Measurements from ENCODE around the gene MPDU1.

Gene MPDU1

GRCh38 chr17:7569571-7569970, 14.1 kb upstream of the MPDU1 start:
- Histone ChIP-seq H3K4me1 (ENCODE audit: control extremely low read depth in 1 of 4, control insufficient read depth in 4 of 4, insufficient read depth in 4 of 4, low read length in 3 of 4) (peaks cover 10 to 20% (median 14%) of the 10 kb centered on the region in 4 experiments), H3K4me3 (ENCODE audit: control insufficient read depth in 1 of 7, extremely low read depth in 1 of 7, insufficient read depth in 4 of 7, low read depth in 2 of 7, low read length in 6 of 7) (no peak overlapping the region), H3K36me3 (ENCODE audit: control insufficient read depth in 4 of 4, insufficient read depth in 4 of 4, low read length in 3 of 4) (peaks cover 8 to 62% (median 42%) of the 10 kb centered on the region in 4 experiments), H3K27ac (ENCODE audit: insufficient read depth in 1 of 2, low read depth in 1 of 2, low read length in 2 of 2, poor library complexity in 1 of 2, severe bottlenecking in 2 of 2) (no peak overlapping the region), H3K9me3 (ENCODE audit: control extremely low read depth in 1 of 5, control insufficient read depth in 4 of 5, insufficient read depth in 2 of 5, low read depth in 1 of 5, low read length in 4 of 5) (no peaks in the 10 kb centered on the region), H3K27me3 (replicated peaks in 2 of 5; ENCODE audit: control insufficient read depth in 4 of 5, insufficient read depth in 5 of 5, low read length in 4 of 5) (no peaks in the 10 kb centered on the region)
- WGBS (ENCODE audit: insufficient coverage): 86% methylated on average over 2 of the region's 5 CpGs
- POLR2A ChIA-PET: interaction anchor here (0.6 kb wide), 1 partner anchor 208 kb away, joined by 5 read pairs; no protein-coding TSS in a partner anchor
- no peak for DNase-seq
- CTCF ChIA-PET: interaction anchor here (0.6 to 3.5 kb wide), 8 partner anchors 9 to 214 kb away, joined by 3 to 25 read pairs (median 4); partner anchors contain the start of genes SENP3, SOX15 and TNFSF13

GRCh38 chr17:7570351-7570750, 13.3 kb upstream of the MPDU1 start:
- Histone ChIP-seq H3K27me3 (replicated peaks in 2 of 5; ENCODE audit: control insufficient read depth in 4 of 5, insufficient read depth in 5 of 5, low read length in 4 of 5) (no peaks in the 10 kb centered on the region), H3K9me3 (ENCODE audit: control extremely low read depth in 1 of 5, control insufficient read depth in 4 of 5, insufficient read depth in 2 of 5, low read depth in 1 of 5, low read length in 4 of 5) (no peaks in the 10 kb centered on the region), H3K27ac (ENCODE audit: insufficient read depth in 1 of 2, low read depth in 1 of 2, low read length in 2 of 2, poor library complexity in 1 of 2, severe bottlenecking in 2 of 2) (no peak overlapping the region), H3K36me3 (ENCODE audit: control insufficient read depth in 4 of 4, insufficient read depth in 4 of 4, low read length in 3 of 4) (peaks cover 13 to 62% (median 43%) of the 10 kb centered on the region in 4 experiments), H3K4me1 (ENCODE audit: control extremely low read depth in 1 of 4, control insufficient read depth in 4 of 4, insufficient read depth in 4 of 4, low read length in 3 of 4) (peaks cover 16 to 28% (median 22%) of the 10 kb centered on the region in 4 experiments), H3K4me3 (ENCODE audit: control insufficient read depth in 1 of 7, extremely low read depth in 1 of 7, insufficient read depth in 4 of 7, low read depth in 2 of 7, low read length in 6 of 7) (no peak overlapping the region)
- no peak for DNase-seq
- WGBS (ENCODE audit: insufficient coverage): 97% methylated on average over 6 of the region's 10 CpGs
- POLR2A ChIA-PET: no interaction called here
- CTCF ChIA-PET: interaction anchor here (1.1 to 3.5 kb wide), 6 partner anchors 9 to 215 kb away, joined by 3 to 25 read pairs (median 4); partner anchors contain the start of genes SENP3, SOX15 and TNFSF13

DNA sequence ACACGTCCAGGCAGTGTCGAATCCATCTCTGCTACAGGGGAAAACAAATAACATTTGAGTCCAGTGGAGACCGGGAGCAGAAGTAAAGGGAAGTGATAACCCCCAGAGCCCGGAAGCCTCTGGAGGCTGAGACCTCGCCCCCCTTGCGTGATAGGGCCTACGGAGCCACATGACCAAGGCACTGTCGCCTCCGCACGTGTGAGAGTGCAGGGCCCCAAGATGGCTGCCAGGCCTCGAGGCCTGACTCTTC, 11.4 kb upstream of the MPDU1 start:
- Histone ChIP-seq H3K36me3 (ENCODE audit: control insufficient read depth in 4 of 4, insufficient read depth in 4 of 4, low read length in 3 of 4) (peaks cover 18 to 70% (median 50%) of the 10 kb centered on the region in 4 experiments), H3K9me3 (ENCODE audit: control extremely low read depth in 1 of 5, control insufficient read depth in 4 of 5, insufficient read depth in 2 of 5, low read depth in 1 of 5, low read length in 4 of 5) (no peaks in the 10 kb centered on the region), H3K27me3 (replicated peaks in 2 of 5; ENCODE audit: control insufficient read depth in 4 of 5, insufficient read depth in 5 of 5, low read length in 4 of 5) (no peaks in the 10 kb centered on the region), H3K4me1 (ENCODE audit: control extremely low read depth in 1 of 4, control insufficient read depth in 4 of 4, insufficient read depth in 4 of 4, low read length in 3 of 4) (peaks cover 17 to 47% (median 29%) of the 10 kb centered on the region in 4 experiments), H3K27ac (ENCODE audit: insufficient read depth in 1 of 2, low read depth in 1 of 2, low read length in 2 of 2, poor library complexity in 1 of 2, severe bottlenecking in 2 of 2) (peak overlapping the region; percentile 74 to 92), H3K4me3 (ENCODE audit: control insufficient read depth in 1 of 7, extremely low read depth in 1 of 7, insufficient read depth in 4 of 7, low read depth in 2 of 7, low read length in 6 of 7) (peak overlapping the region in 6 of 7 experiments; percentile 70 to 96 (median 86))
- no peak for DNase-seq
- ChIA-PET POLR2A (interaction anchor here (0.6 to 4.6 kb wide), 5 partner anchors 10 to 459 kb away, joined by 3 to 40 read pairs (median 4); partner anchors contain the start of gene MPDU1), CTCF (interaction anchor here (0.6 to 3.5 kb wide), 3 partner anchors 11 to 20 kb away, joined by 3 to 25 read pairs (median 3); partner anchors contain the start of gene SENP3)
- 0% methylated on average over 10 of the region's 11 CpGs for WGBS (ENCODE audit: insufficient coverage)

DNA sequence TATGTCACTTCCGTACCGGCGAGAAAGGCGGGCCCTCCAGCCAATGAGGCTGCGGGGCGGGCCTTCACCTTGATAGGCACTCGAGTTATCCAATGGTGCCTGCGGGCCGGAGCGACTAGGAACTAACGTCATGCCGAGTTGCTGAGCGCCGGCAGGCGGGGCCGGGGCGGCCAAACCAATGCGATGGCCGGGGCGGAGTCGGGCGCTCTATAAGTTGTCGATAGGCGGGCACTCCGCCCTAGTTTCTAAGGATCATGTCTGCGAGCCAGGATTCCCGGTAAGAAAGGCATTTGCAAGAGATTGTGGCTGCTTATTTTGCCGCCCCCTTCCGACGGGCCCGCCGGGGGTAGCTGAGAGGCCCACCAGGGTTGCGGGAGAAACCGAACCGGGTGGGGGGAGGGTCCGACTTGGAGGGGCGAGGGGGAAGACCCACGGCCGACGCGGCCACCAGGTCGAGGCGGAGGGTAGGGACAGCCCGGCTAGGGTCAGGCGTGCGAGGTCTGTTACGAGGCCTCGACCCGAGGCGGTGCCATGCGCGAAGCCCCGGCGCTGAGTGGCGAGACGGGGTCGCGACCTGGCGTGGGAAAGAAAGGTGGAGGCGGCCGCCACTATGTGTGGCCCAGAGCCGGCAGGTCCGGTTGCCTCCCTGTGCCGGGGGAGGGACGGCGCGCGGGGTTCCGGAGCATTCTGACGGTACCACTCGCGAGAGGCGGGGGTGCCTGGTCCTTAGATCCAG, 10.9 kb upstream of the MPDU1 start:
- 0% methylated on average over 72 of the region's 73 CpGs for WGBS (ENCODE audit: insufficient coverage)
- peak; percentile 99 to 100 (median 100) for DNase-seq
- Histone ChIP-seq H3K27ac (ENCODE audit: insufficient read depth in 1 of 2, low read depth in 1 of 2, low read length in 2 of 2, poor library complexity in 1 of 2, severe bottlenecking in 2 of 2) (peak overlapping the region; percentile 83 to 94), H3K4me1 (ENCODE audit: control extremely low read depth in 1 of 4, control insufficient read depth in 4 of 4, insufficient read depth in 4 of 4, low read length in 3 of 4) (peaks cover 17 to 52% (median 33%) of the 10 kb centered on the region in 4 experiments), H3K4me3 (ENCODE audit: control insufficient read depth in 1 of 7, extremely low read depth in 1 of 7, insufficient read depth in 4 of 7, low read depth in 2 of 7, low read length in 6 of 7) (peak overlapping the region; percentile 86 to 100 (median 93)), H3K36me3 (ENCODE audit: control insufficient read depth in 4 of 4, insufficient read depth in 4 of 4, low read length in 3 of 4) (peaks cover 20 to 70% (median 54%) of the 10 kb centered on the region in 4 experiments), H3K27me3 (replicated peaks in 2 of 5; ENCODE audit: control insufficient read depth in 4 of 5, insufficient read depth in 5 of 5, low read length in 4 of 5) (no peaks in the 10 kb centered on the region), H3K9me3 (ENCODE audit: control extremely low read depth in 1 of 5, control insufficient read depth in 4 of 5, insufficient read depth in 2 of 5, low read depth in 1 of 5, low read length in 4 of 5) (no peaks in the 10 kb centered on the region)
- POLR2A ChIA-PET: interaction anchor here (0.5 to 4.6 kb wide), 8 partner anchors 8 to 132 kb away, joined by 3 to 40 read pairs (median 4); partner anchors contain the start of gene MPDU1
- CTCF ChIA-PET: interaction anchor here (3.5 kb wide), 1 partner anchor 12 kb away, joined by 25 read pairs; the partner anchor contains the start of gene SENP3

GRCh38 chr17:7573324-7574080, 10.2 kb upstream of the MPDU1 start:
- CTCF ChIA-PET: interaction anchor here (1.2 to 3.9 kb wide), 4 partner anchors 8 to 113 kb away, joined by 3 to 58 read pairs (median 4); partner anchors contain the start of genes MPDU1, SOX15 and TP53
- H3K27me3 ChIP-seq (replicated peaks in 2 of 5; ENCODE audit: control insufficient read depth in 4 of 5, insufficient read depth in 5 of 5, low read length in 4 of 5): no peaks in the 10 kb centered on the region
- WGBS (ENCODE audit: insufficient coverage): under 1% methylated on average over 55 of the region's 71 CpGs
- peak; percentile 92 to 97 (median 96) for DNase-seq
- H3K9me3 ChIP-seq (ENCODE audit: control extremely low read depth in 1 of 5, control insufficient read depth in 4 of 5, insufficient read depth in 2 of 5, low read depth in 1 of 5, low read length in 4 of 5): no peaks in the 10 kb centered on the region
- POLR2A ChIA-PET: interaction anchor here (0.5 to 4.6 kb wide), 6 partner anchors 8 to 132 kb away, joined by 3 to 40 read pairs (median 4); partner anchors contain the start of gene MPDU1
- H3K36me3 ChIP-seq (ENCODE audit: control insufficient read depth in 4 of 4, insufficient read depth in 4 of 4, low read length in 3 of 4): peaks cover 22 to 73% (median 59%) of the 10 kb centered on the region in 4 experiments
- peaks cover 17 to 58% (median 35%) of the 10 kb centered on the region in 4 experiments for H3K4me1 ChIP-seq (ENCODE audit: control extremely low read depth in 1 of 4, control insufficient read depth in 4 of 4, insufficient read depth in 4 of 4, low read length in 3 of 4)
- peak overlapping the region; percentile 83 to 94 for H3K27ac ChIP-seq (ENCODE audit: insufficient read depth in 1 of 2, low read depth in 1 of 2, low read length in 2 of 2, poor library complexity in 1 of 2, severe bottlenecking in 2 of 2)
- H3K4me3 ChIP-seq (ENCODE audit: control insufficient read depth in 1 of 7, extremely low read depth in 1 of 7, insufficient read depth in 4 of 7, low read depth in 2 of 7, low read length in 6 of 7): peak overlapping the region; percentile 86 to 100 (median 93)

- peak overlapping the region; percentile 4 to 94 for H3K27ac ChIP-seq (ENCODE audit: insufficient read depth in 1 of 2, low read depth in 1 of 2, low read length in 2 of 2, poor library complexity in 1 of 2, severe bottlenecking in 2 of 2)
- H3K27me3 ChIP-seq (replicated peaks in 2 of 5; ENCODE audit: control insufficient read depth in 4 of 5, insufficient read depth in 5 of 5, low read length in 4 of 5): no peaks in the 10 kb centered on the region
- WGBS (ENCODE audit: insufficient coverage): 44% methylated on average over 6 of the region's 15 CpGs
- peaks cover 22 to 71% (median 59%) of the 10 kb centered on the region in 4 experiments for H3K36me3 ChIP-seq (ENCODE audit: control insufficient read depth in 4 of 4, insufficient read depth in 4 of 4, low read length in 3 of 4)
- DNase-seq: no peak
- ChIA-PET CTCF (interaction anchor here (0.9 to 3.9 kb wide), 5 partner anchors 9 to 113 kb away, joined by 3 to 58 read pairs (median 4); partner anchors contain the start of genes FXR2, MPDU1, SOX15 and TP53), POLR2A (interaction anchor here (1.0 to 4.6 kb wide), 2 partner anchors 10 kb away, joined by 3 to 40 read pairs; partner anchors contain the start of gene MPDU1)
- H3K4me1 ChIP-seq (ENCODE audit: control extremely low read depth in 1 of 4, control insufficient read depth in 4 of 4, insufficient read depth in 4 of 4, low read length in 3 of 4): peaks cover 19 to 66% (median 44%) of the 10 kb centered on the region in 4 experiments
- H3K9me3 ChIP-seq (ENCODE audit: control extremely low read depth in 1 of 5, control insufficient read depth in 4 of 5, insufficient read depth in 2 of 5, low read depth in 1 of 5, low read length in 4 of 5): no peaks in the 10 kb centered on the region
- peak overlapping the region; percentile 86 to 100 (median 93) for H3K4me3 ChIP-seq (ENCODE audit: control insufficient read depth in 1 of 7, extremely low read depth in 1 of 7, insufficient read depth in 4 of 7, low read depth in 2 of 7, low read length in 6 of 7)
Measured at GRCh38 chr17:7574176-7574953, 9.3 kb upstream of the MPDU1 start.

All from common myeloid progenitor, CD34-positive (primary cell).